ENCODE measurements around the gene CERT1.
"Not testable (repeated sequence)": the region's sequence is repeated elsewhere in the genome, so short reads cannot be mapped to it uniquely, and the experiment has no call there.

Gene CERT1

GRCh38 chr5:75338408-75338807 lies 173.0 kb downstream of the CERT1 start:
- DNase-seq = no peak

DNA sequence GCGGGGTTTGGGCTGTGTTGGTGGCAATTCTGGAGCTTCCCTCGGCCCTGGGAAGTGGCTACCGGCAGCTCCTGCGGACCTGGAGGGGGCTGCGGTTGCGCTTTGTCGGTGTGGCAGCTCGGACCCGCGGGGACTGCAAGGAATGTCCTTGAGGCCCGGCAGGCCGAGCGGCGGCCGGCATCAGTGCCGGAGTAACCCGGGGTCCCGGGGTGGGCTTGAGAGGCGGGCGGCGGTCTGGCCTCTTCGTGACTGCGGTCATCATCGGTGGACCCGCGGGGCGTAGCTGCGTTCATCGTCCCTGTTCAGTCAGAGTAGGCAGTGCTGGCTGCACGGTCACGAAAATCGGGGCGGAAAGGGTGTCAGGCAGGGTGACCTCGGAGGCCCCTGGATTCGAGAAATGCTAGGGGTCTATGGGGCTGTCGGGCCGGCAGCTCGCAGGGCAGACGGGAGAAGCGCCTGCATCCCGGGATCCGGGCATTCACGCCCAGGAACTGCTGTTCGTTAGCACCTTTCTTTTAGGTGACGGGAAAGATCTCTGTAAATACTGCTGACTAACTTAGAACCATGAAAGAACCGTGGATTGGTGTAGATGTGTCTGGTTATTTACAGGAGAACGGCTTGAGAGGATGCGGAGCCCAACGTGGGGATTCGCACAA lies 173.9 kb downstream of the CERT1 start:
- DNase-seq = no peak

DNA sequence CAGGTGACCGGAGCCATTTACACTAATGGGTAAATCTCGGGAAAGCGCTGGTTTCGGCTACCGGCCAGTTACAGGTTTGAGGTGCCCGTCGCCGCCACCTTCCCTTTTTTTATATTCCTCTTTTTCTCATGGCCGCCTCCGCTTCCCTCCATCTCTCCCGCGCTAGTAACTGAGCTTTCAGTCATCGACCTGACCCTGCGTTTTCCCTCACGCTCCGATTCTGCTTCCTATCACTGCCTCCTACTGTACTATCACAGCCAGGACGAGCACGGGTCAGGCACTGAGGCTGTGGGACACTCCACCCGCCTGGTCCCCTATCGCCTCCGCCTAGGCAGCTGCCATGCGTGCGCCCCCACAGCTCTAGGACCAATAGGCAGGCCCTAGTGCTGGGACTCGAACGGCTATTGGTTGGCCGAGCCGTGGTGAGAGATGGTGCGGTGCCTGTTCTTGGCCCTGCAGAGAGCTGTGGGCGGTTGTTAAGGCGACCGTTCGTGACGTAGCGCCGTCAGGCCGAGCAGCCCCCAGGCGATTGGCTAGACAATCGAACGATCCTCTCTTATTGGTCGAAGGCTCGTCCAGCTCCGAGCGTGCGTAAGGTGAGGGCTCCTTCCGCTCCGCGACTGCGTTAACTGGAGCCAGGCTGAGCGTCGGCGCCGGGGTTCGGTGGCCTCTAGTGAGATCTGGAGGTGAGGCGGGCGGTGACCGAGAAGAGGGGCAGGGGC lies 174.7 kb downstream of the CERT1 start, which contains the start of gene HMGCR:
Gene HMGCR (plus strand): TSS at position 606 of the 722 bp plus-strand sequence. CDS start 5,386 bp downstream, outside the sequence.
- peak; percentile 97 for DNase-seq

GRCh38 chr5:75335952-75336614 lies 175.3 kb downstream of the CERT1 start:
- no peak for DNase-seq

GRCh38 chr5:75335486-75335885 lies 175.9 kb downstream of the CERT1 start:
- no peak for DNase-seq

DNA sequence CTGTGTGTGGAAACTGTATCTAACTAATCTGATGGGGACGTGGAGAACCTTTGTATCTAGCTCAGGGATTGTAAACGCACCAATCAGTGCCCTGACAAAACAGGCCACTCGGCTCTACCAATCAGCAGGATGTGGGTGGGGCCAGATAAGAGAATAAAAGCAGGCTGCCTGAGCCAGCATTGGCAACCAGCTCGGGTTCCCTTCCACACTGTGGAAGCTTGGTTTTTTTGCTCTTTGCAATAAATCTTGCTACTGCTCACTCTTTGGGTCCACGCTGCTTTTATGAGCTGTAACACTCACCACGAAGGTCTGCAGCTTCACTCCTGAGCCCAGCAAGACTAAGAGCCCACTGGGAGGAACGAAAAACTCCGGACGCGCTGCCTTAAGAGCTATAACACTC lies 177.0 kb downstream of the CERT1 start:
- DNase-seq = not testable (repeated sequence)

- not testable (repeated sequence) for DNase-seq
Measured at GRCh38 chr5:75333759-75334158, 177.7 kb downstream of the CERT1 start.

DNA sequence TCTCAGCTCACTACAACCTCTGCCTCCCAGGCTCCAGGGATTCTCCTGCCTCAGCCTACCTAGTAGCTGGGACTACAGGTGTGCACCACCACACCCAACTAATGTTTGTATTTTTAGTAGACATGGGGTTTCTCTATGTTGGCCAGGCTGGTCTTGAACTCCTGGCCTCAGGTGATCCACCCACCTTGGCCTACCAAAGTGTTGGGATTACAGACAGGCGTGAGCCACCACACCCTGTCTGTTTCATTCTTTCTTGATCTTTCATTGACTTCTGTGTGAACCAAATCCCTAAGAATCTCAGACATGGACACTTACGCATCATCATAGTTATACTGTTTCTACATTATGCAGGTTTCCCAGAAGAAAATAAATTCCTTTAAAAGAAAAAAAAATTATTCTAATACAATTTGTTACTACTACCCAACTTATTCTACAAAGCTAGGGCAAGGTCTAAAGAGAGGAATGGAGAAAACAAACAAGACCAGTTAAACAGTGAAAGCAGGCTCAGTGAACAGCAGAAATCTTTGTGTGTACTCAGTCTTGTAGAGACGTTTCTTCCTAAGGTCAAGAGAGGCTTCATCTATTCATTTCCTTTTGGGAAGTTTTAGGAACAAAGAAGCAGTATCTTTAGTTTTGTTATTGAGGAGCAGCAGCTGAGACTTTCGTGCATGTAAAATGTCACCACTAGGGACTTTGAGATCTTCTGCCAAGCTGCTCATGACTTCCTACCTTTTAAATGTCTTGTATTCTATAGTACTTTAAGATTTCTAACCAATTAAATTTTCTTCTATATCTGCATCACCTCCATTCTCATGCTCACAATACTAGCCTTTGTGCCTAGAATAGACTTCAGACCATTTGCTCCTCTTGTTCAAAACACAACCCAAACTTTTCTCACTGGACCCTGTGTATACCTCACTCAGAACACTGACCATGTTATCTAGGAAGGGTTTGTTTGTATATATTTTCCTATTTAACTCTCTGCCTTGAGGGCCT lies 180.0 kb downstream of the CERT1 start:
- DNase-seq = no peak

DNA sequence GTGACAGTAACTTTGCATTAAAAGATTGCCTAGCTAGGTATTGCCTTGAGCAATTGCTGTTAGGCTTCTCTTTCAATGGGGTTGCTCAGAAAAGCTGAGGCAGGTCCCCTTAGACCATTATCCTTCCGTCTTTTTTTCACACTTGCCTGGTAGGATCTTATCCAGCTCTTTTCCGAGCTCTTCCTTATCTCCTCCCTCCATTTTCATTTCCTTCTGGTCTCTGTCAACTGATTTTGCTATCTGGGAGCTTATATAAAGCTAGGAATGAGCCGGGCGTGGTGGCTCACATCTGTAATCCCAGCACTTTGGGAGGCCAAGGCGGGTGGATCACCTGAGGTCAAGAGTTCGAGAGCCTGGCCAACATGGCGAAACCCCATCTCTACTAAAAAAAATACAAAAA lies 181.0 kb downstream of the CERT1 start:
- DNase-seq = no peak
